Activated CD8-positive, alpha-beta memory T cell treated with anti-CD3 and anti-CD28 coated beads, Interleukin-2, amount 50 U/mL, for 1 hour (primary cell): ENCODE results near the gene NLRP3.
"Not testable (repeated sequence)": the region's sequence is repeated elsewhere in the genome, so short reads cannot be mapped to it uniquely, and the experiment has no call there.

Experiments used
- DNase-seq: peaks from one replicate; pipeline ENCODE4 v3.0.0-alpha.2; 2020; ENCODE audit errors: extremely low read depth

Gene NLRP3

DNA sequence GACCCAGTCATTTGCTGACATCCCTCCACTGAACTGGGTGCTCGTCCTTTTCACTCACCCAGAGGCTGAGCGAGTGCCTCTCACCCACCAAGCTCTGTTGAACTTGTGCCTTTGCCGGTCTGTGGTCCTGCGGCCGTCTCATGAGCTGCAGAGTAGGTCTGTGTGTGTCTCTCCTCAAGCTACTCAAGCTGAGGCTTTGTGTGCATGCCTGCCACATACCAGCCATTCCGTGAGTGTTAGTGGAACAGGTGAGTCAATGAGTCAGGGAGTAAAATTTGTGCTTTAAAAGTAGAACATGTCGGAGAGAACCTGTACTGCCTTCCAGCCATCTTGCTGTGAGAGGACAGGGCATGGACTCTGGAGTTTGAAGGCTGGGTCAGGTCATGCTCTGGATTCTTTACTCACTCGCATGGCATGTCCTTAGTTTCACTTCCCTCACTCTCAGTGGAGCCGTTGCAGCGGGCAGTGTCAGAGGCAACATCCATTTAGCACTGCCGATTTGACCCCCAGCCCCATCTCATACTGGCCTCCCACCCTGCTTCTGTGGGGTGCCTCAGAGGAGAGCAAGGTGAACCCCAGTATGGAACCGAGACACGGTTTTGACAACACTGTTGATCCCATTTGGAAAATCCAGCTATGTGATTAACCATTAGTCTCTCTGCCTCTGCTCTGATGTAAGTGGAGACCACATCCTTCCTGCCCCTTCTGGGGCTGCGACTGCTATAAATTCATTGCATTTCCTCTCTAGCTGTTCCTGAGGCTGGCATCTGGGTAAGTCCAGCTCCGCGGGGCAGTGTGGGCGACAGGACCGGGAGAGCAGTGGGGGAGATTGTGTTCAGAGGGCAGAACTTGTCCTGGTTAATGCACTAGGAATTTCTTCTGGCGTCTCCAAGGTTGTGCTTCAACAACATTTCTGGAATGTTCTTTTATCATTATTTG is at the start of gene NLRP3:
Gene NLRP3 (plus strand): TSS at position 751 of the 939 bp plus-strand sequence. CDS start 2,628 bp downstream, outside the sequence.
- peak; percentile 23 for DNase-seq

DNA sequence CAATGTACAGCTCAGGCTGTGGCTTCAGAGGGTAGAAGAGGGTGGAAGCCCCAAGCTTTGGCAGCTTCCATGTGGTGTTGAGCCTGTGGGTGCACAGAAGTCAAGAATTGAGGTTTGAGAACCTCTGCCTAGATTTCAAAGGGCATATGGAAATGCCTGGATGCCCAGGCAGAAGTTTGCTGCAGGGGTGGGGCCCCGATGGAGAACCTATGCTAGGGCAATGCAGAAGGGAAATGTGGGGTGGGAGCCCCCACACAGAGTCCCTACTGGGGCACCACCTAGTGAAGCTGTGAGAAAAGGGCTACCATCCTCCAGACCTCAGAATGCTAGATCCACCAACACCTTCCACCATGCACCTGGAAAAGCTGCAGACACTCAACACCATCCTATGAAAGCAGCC is 49.6 kb upstream of the NLRP3 start:
- not testable (repeated sequence) for DNase-seq

DNA sequence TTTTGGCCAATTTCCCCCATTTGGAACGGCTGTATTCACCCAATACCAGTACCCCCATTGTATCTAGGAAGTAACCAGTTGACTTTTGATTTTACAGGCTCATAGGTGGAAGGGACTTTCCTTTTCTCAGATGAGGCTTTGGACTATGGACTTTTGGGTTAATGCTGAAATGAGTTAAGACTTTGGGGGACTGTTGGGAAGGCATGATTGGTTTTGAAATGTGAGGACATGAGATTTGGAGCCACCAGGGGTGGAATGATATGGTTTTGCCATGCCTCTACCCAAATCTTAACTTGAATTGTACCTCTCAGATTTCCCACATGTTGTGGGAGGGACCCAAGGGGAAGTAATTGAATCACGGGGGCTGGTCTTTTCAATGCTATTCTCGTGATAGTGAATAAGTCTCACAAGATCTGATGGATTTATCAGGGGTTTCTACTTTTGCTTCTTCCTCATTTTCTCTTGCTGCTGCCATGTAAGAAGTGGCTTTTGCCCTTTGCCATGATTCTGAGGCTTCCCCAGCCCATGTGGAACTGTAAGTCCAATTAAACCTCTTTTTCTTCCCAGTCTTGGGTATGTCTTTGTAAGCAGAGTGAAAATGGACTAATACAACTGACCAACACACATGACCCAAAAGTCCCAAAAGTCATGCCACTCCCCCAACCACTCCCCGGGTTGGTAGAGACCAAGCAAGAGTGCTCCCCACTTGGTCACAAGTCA is 48.9 kb upstream of the NLRP3 start:
- DNase-seq = no peak

GRCh38 chr1:247367786-247368422 is 48.1 kb upstream of the NLRP3 start:
- DNase-seq = no peak

DNA sequence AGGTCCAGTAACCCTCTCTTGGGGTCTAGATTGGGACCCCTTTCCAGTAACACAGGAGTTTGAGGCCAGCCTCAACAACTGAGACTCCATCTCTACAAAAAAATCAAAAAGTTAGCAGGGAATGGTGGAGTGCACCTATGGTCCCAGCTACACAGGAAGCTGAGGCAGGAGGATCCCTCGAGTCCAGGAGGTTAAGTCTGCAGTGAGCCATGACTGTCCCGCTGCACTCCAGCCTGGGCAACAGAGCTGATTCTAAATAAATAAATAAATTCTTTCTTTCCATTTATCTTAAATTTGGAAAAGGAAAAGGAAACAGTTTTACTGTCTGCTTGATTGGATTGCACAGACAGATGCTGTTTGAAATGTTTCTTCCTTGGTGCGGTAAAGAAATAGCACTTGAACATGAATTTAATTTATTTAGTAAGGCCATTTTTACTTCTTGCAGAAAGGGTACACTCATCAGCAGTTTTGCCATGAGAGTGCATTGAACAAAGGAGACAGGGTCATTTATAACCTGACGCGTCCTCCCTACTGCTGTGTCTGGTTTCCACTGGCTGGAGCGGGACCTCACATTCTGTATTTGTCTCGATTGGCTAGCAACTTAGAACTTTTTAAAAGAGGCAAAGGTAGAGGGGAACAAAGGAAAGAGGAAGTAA is 47.4 kb upstream of the NLRP3 start:
- no peak for DNase-seq

DNA sequence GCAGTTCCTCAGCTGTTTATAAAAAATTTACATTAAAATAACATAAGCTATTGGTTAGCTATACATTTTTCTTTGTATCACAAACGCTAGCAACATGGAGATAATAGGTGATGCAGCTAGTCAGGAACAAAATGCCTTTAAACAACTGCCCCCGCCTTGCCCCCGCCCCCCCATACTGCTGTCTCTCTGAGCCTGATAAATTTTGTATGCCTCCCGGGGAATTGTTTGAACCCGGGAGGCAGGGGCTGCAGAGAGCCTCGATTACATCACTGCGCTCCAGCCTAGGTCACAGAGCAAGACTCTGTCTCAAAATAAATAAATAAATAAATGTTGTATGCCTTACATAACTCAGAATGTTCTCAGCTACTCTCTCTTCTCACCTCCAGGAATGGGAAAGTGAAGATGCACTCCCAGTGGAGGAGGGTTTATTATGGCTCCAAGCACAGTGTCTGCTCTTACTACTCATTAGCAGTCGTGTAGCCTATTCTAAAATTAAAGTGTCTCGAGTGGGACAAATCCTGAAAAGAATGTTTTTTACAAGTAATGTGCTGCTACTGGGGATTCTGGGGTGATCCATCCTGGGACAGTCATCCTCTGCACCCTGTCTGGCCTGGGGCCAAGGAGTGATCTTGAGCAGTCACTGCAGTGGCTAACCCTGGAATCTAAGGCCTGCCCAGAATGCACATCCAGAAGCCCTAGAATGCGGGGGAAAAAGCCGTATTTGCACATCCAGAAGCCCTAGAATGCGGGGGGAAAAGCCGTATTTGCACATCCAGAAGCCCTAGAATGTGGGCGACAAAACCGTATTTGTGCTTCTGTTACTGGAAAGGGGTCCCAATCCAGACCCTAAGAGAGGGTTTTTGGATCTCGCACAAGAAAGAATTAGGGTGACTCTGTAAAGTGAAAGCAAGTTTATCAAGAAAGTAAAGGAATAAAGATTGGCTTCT is 44.9 kb upstream of the NLRP3 start:
- no peak for DNase-seq

DNA sequence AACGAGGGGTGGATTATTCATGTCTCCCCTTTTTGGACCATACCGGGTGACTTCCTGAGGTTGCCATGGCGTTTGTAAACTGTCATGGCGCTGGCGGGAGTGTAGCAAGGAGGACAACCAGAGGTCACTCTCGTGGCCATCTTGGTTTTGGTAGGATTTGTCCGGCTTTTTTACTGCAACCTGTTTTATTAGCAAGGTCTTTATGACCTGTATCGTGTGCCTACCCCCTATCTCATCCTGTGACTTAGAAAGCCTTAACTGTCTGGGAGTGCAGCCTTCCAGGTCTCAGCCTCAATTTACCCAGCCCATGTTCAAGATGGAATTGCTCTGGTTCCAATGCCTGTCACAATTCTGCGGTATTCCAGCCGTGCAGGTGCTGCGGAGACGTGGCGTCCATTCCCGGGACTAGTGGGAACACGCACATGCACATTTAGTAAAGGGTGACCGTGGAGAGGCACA is 44.1 kb upstream of the NLRP3 start:
- DNase-seq = no peak

DNA sequence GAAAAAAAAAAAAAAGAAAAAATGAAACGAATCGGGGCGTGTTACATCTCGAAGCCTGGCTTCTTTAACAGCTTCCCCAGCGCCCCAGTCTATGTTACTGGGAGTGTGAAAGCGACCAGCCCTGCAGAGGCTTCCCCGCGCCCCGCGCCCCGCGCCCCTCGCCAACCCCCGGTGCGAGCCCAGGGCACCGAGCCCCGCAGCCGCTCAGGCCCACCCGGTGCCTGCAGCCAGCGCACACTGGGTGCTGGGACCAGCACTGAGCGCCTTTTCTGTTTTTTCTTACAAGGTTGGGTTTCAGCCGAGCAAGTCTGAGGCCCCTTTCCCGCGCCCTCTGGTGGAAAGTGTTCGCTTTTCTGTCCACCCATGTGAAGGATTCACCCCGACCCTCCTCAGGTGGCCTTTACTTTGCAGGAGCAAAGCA is 42.2 kb upstream of the NLRP3 start:
- DNase-seq = no peak

DNA sequence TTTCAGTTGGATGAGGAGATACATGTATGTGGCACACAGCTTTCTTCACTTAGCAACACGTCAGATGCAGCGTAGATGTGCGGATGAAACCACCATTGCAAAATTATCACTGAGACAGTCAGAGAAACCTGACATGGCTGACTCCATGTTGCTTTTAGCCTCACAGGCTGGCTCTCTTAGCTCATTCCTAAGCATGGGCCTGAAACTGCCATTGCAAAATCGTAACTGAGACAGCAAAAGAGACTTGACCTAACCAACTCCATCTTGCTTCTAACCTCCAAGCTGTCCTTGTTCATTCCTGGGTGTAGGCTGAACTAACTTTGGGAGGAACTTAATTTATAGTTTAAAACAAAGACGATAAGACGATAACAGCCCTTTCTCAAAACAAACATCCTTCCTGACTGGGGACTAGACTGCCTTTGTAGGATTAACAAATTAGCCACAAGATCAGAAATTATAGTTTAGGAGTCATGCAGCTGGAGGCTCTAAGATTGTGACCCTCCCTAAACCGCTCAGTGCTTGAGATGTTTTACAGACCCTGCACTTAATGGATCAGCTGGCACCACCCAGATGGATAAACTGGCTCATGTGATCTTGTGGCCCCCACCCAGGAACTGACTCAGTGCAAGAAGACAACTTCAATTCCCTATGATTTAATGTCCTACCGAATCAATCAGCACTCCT is 41.2 kb upstream of the NLRP3 start:
- DNase-seq = not testable (repeated sequence)

DNA sequence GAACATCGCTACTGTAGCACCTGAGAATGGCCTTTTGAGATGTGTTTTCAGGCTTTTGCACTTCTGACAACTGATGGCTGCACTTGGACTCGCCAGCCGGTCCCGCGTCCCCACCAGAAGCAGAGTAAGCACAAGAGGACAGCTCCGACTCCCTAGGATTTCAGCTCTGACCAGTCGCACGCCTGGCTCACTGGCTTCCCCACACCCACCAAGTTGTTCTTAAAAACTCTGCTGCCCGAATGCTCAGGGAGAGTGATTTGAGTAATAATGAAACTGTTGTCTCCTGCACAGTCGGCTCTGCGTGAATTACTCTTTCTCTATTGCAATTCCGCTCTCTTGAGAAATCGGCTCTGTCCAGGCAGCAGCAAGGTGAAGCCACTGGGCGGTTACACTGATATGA is 40.2 kb upstream of the NLRP3 start:
- no peak for DNase-seq

GRCh38 chr1:247376659-247377058 is 39.3 kb upstream of the NLRP3 start:
- DNase-seq = no peak

DNA sequence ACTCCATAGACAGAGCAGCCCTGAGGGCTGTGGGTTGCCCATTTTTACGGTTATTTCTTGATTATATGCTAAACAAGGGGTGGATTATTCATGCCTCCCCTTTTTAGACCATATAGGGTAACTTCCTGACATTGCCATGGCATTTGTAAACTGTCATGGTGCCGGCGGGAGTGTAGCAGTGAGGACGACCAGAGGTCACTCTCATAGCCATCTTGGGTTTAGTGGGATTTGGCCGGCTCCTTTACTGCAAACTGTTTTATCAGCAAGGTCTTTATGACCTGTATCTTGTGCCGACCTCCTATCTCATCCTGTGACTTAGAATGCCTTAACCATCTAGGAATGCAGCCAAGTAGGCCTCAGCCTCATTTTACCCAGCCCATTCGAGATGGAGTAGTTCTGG is 38.3 kb upstream of the NLRP3 start:
- not testable (repeated sequence) for DNase-seq

DNA sequence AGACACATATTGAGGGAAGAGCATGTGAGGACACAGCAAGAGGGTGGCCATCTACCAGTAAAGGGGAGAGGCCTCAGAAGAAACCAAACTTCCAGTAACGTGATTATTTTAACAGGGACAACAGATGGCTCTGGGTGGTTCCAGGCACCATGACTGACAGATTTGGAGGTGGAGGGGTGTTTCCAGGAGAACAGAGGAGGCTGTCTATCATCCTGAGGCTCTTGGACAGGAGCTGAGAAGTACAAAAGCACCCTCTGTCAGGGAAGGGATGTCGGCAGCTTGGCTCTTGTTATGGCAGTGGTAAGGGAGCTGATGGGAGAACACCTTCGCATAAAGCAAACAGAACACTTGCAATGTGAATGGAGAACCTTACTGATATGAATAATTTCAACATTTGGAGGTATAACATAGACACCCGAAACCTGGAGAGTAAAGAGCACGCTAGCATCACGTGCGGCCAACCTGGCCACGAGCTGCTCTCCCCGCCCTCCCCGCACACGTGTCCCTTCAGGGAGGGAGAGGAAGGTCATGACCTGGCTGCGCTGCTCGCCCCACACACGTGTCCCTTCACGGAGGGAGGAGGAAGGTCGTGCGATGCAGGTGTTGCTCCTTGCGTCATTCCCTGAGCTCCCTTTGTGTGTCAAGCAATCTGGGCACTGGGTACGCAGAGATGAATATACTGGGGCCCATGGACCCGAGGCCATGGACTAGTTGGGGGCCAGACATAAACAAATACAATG is 37.5 kb upstream of the NLRP3 start:
- no peak for DNase-seq

DNA sequence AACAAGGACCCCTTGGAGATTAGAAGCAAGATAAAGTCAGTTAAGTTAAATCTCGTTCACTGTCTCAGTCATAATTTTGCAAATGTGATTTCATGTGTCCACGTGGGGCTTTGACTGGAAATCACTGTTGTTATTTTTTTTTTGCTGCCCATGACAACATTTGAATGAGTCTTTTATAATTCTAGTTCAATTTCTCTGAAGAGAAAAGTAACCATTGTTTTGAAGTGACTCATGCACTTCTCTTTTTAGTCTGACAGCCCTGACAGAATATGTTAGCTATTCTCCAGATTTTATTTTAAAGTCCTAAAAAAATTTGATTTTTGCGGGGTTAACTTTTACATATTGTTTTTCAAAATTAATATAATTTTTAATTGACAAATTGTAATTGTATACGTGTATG is 30.7 kb upstream of the NLRP3 start:
- DNase-seq = no peak

DNA sequence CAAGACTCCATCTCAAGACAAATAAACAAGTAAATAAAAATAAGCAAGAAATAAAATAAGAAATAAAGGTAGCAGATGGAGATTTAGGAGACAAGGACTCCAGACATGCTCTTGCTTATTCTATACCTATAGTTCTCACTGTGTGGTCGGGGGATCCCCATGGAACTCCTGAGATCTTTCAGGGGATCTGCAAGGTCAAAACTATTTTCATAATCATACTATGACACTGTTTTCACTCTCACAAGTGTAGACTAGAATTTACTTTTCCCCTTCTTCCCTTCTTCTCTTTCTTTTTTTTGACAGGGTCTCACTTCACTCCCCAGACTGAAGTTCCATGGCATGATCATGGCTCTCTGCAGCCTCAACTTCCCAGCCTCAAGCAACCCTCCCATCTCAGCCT is 29.8 kb upstream of the NLRP3 start:
- DNase-seq = no peak

GRCh38 chr1:247386687-247387086 is 29.3 kb upstream of the NLRP3 start:
- no peak for DNase-seq

GRCh38 chr1:247387096-247387495 is 28.9 kb upstream of the NLRP3 start:
- no peak for DNase-seq

- DNase-seq = no peak
Observed at GRCh38 chr1:247387565-247387964, 28.4 kb upstream of the NLRP3 start.

- DNase-seq = peak; percentile 60
Observed at GRCh38 chr1:247390116-247390791, 25.7 kb upstream of the NLRP3 start.
